Neural progenitor cell (in vitro differentiated cells): ENCODE measurements around the gene ADCY5. TPM values are rescaled to one million over a fixed set of nuclear protein-coding genes. Genes with fewer than 3 reads are reported as not detected.
A peak's percentile ranks its signal among the peaks of the same experiment; 100 is the strongest.

ENCODE experiments used
- DNase-seq: peaks from one replicate; pipeline ENCODE4 v3.0.0-alpha.2; 2016; ENCODE audit warnings: low spot score
- H2AFZ ChIP-seq: fragments of 200-600 bp; sonication (generic); replicated peaks from 2 replicates; pipeline ENCODE4 v1.6.1; 2016; ENCODE audit warnings: antibody characterized with exemption
- H3F3A ChIP-seq: fragments of 200-600 bp; sonication (generic); 2 replicates; pipeline ENCODE4 v1.6.1; 2016; ENCODE audit warnings: antibody characterized with exemption, low read depth
- H3K27ac ChIP-seq: fragments of 200-600 bp; sonication (generic); 2 replicates; pipeline ENCODE4 v1.5.1; 2016; ENCODE audit warnings: mild to moderate bottlenecking
- H3K27me3 ChIP-seq: fragments of 200-600 bp; sonication (generic); 2 replicates; pipeline ENCODE4 v1.6.1; 2016; ENCODE audit warnings: mild to moderate bottlenecking, moderate library complexity
- H3K36me3 ChIP-seq: fragments of 200-600 bp; sonication (generic); 2 replicates; pipeline ENCODE4 v1.5.1; 2016
- H3K4me1 ChIP-seq: fragments of 200-600 bp; sonication (generic); 2 replicates; pipeline ENCODE4 v1.6.1; 2016; ENCODE audit warnings: mixed run types
- H3K4me2 ChIP-seq: fragments of 200-600 bp; sonication (generic); 2 replicates; pipeline ENCODE4 v1.6.1; 2016
- H3K4me3 ChIP-seq: fragments of 200-600 bp; sonication (generic); 2 replicates; pipeline ENCODE4 v1.5.1; 2016
- H3K79me2 ChIP-seq: fragments of 200-600 bp; sonication (generic); 2 replicates; pipeline ENCODE4 v1.6.1; 2016; ENCODE audit warnings: low read depth
- H3K9ac ChIP-seq: fragments of 200-600 bp; sonication (generic); 2 replicates; pipeline ENCODE4 v1.6.1; 2016
- H3K9me3 ChIP-seq: fragments of 200-600 bp; sonication (generic); 2 replicates; pipeline ENCODE4 v1.5.1; 2016; ENCODE audit warnings: low read depth
- H4K20me1 ChIP-seq: fragments of 200-600 bp; sonication (generic); 2 replicates; pipeline ENCODE4 v1.6.1; 2016; ENCODE audit warnings: low read depth
- H3K27ac Mint-ChIP-seq: 3 replicates; pipeline ENCODE4 v1.8.0; 2021; ENCODE audit warnings: mixed read lengths
- H3K27me3 Mint-ChIP-seq: 2 replicates; pipeline ENCODE4 v1.8.0; 2022; ENCODE audit warnings: low read depth, mild to moderate bottlenecking, inconsistent platforms, moderate library complexity, mixed read lengths; ENCODE audit not compliant: insufficient read depth
- H3K36me3 Mint-ChIP-seq: 3 replicates; pipeline ENCODE4 v1.8.0; 2021; ENCODE audit warnings: mixed read lengths
- H3K4me1 Mint-ChIP-seq: 3 replicates; pipeline ENCODE4 v1.8.0; 2021; ENCODE audit warnings: mixed read lengths
- H3K4me3 Mint-ChIP-seq: 3 replicates; pipeline ENCODE4 v1.8.0; 2021; ENCODE audit warnings: mild to moderate bottlenecking, moderate library complexity, mixed read lengths
- H3K9me3 Mint-ChIP-seq: 3 replicates; pipeline ENCODE4 v1.8.0; 2020; ENCODE audit warnings: mixed read lengths
- CTCF ChIP-seq: fragments of 200-600 bp; sonication (generic); IDR thresholded peaks from 2 replicates; pipeline ENCODE4 v1.5.1; 2017; ENCODE audit warnings: antibody characterized with exemption, mild to moderate bottlenecking
- EZH2 ChIP-seq: fragments of 200-600 bp; sonication (generic); IDR thresholded peaks from 2 replicates; pipeline ENCODE4 v1.6.1; 2017; ENCODE audit warnings: antibody characterized with exemption, mild to moderate bottlenecking, moderate library complexity
- EZH2phosphoT487 ChIP-seq: fragments of 200-600 bp; sonication (generic); IDR thresholded peaks from 2 replicates; pipeline ENCODE4 v1.6.1; 2017; ENCODE audit warnings: antibody characterized with exemption
- total RNA-seq: library from RNA; depleted of rRNA; stranded (reverse); fragments of >200 nt; gene quantifications from 2 replicates; pipeline ENCODE4 v1.2.3, GENCODE V29; 2015; ENCODE audit warnings: low replicate concordance

Gene ADCY5
- total RNA-seq, 1 donor from 2014 or later: 1.6 TPM

- no peak overlapping the region for H3K4me3 ChIP-seq
- H3K27ac ChIP-seq: no peak overlapping the region
- no peaks in the 10 kb centered on the region for H3K36me3 ChIP-seq
- H3K4me3 Mint-ChIP-seq: no peak overlapping the region
- H3K4me1 Mint-ChIP-seq: peaks cover 38% of the 10 kb centered on the region
- H3K27me3 ChIP-seq: no peaks in the 10 kb centered on the region
- no peaks in the 10 kb centered on the region for H3K36me3 Mint-ChIP-seq
- no peak overlapping the region for H2AFZ ChIP-seq
- no peaks in the 10 kb centered on the region for H3F3A ChIP-seq
- H3K79me2 ChIP-seq: no peaks in the 10 kb centered on the region
- H3K27ac Mint-ChIP-seq: peak overlapping the region; percentile 38
- DNase-seq: no peak
- H3K4me1 ChIP-seq: no peaks in the 10 kb centered on the region
- no peak overlapping the region for H3K9ac ChIP-seq
- TF ChIP-seq CTCF (no peak), EZH2 (no peak), EZH2phosphoT487 (no peak)
- H3K4me2 ChIP-seq: no peak overlapping the region
- H3K27me3 Mint-ChIP-seq: peaks cover 7% of the 10 kb centered on the region
- no peaks in the 10 kb centered on the region for H3K9me3 Mint-ChIP-seq
- no peaks in the 10 kb centered on the region for H4K20me1 ChIP-seq
- no peaks in the 10 kb centered on the region for H3K9me3 ChIP-seq
Measured at GRCh38 chr3:123344175-123344906, 104.5 kb downstream of the ADCY5 start.

GRCh38 chr3:123343296-123344174 lies 105.4 kb downstream of the ADCY5 start:
- Histone ChIP-seq H3K9ac (no peak overlapping the region), H3K79me2 (no peaks in the 10 kb centered on the region), H2AFZ (no peak overlapping the region), H3K4me3 (no peak overlapping the region), H3K27me3 (no peaks in the 10 kb centered on the region), H3K9me3 (no peaks in the 10 kb centered on the region), H3F3A (no peaks in the 10 kb centered on the region), H3K4me2 (no peak overlapping the region), H3K36me3 (no peaks in the 10 kb centered on the region), H3K27ac (no peak overlapping the region), H3K4me1 (no peaks in the 10 kb centered on the region), H4K20me1 (no peaks in the 10 kb centered on the region)
- no peaks in the 10 kb centered on the region for H3K36me3 Mint-ChIP-seq
- peaks cover 5% of the 10 kb centered on the region for H3K27me3 Mint-ChIP-seq
- TF ChIP-seq CTCF: no peak
- no peak for TF ChIP-seq EZH2phosphoT487
- no peak for TF ChIP-seq EZH2
- no peak overlapping the region for H3K27ac Mint-ChIP-seq
- H3K9me3 Mint-ChIP-seq: no peaks in the 10 kb centered on the region
- no peak overlapping the region for H3K4me3 Mint-ChIP-seq
- H3K4me1 Mint-ChIP-seq: peaks cover 31% of the 10 kb centered on the region
- no peak for DNase-seq

- Mint-ChIP-seq H3K27ac (peak overlapping the region; percentile 60), H3K27me3 (peaks cover 8% of the 10 kb centered on the region), H3K36me3 (no peaks in the 10 kb centered on the region), H3K4me1 (peaks cover 30% of the 10 kb centered on the region), H3K4me3 (no peak overlapping the region), H3K9me3 (no peaks in the 10 kb centered on the region)
- Histone ChIP-seq H3K79me2 (no peaks in the 10 kb centered on the region), H2AFZ (no peak overlapping the region), H4K20me1 (no peaks in the 10 kb centered on the region), H3K4me1 (no peaks in the 10 kb centered on the region), H3K27ac (no peak overlapping the region), H3K36me3 (no peaks in the 10 kb centered on the region), H3F3A (no peaks in the 10 kb centered on the region), H3K9me3 (no peaks in the 10 kb centered on the region), H3K4me2 (no peak overlapping the region), H3K27me3 (no peaks in the 10 kb centered on the region), H3K4me3 (no peak overlapping the region), H3K9ac (no peak overlapping the region)
- DNase-seq: no peak
- TF ChIP-seq EZH2: no peak
- TF ChIP-seq CTCF: no peak
- no peak for TF ChIP-seq EZH2phosphoT487
Measured at GRCh38 chr3:123342631-123343080, 106.2 kb downstream of the ADCY5 start.
